SK-N-SH treated with all-trans-retinoic acid at 6 μM for 48 hours (cell line): ENCODE measurements around the gene LOXL4.

Experiments used
- ARNTL ChIP-seq: fragments of 450-650 bp; formaldehyde crosslinking; IDR thresholded peaks from 2 replicates; pipeline ENCODE4 v1.5.0; 2020; ENCODE audit warnings: low read depth, mild to moderate bottlenecking, moderate library complexity, borderline replicate concordance
- ESRRG ChIP-seq: fragments of 250-450 bp; sonication (Bioruptor Pico); IDR thresholded peaks from 2 replicates; pipeline ENCODE4 v1.6.1; 2021; ENCODE audit warnings: mild to moderate bottlenecking
- OSR1 ChIP-seq: fragments of 250-450 bp; sonication (Bioruptor Pico); IDR thresholded peaks from 2 replicates; pipeline ENCODE4 v1.8.0; 2022; ENCODE audit warnings: moderate library complexity, mild to moderate bottlenecking, inconsistent platforms
- PATZ1 ChIP-seq: fragments of 250-450 bp; sonication (Bioruptor Pico); IDR thresholded peaks from 2 replicates; pipeline ENCODE4 v1.8.0; 2020; ENCODE audit warnings: mild to moderate bottlenecking, moderate library complexity, borderline replicate concordance
- RARB ChIP-seq: fragments of 250-450 bp; sonication (Bioruptor Pico); IDR thresholded peaks from 2 replicates; pipeline ENCODE4 v1.8.0; 2021; ENCODE audit warnings: mild to moderate bottlenecking, moderate library complexity
- TCF4 ChIP-seq: fragments of 250-450 bp; sonication (Bioruptor Pico); IDR thresholded peaks from 2 replicates; pipeline ENCODE4 v1.8.0; 2021; ENCODE audit warnings: mild to moderate bottlenecking, moderate library complexity, borderline replicate concordance
- TOX ChIP-seq: fragments of 250-450 bp; sonication (Bioruptor Pico); IDR thresholded peaks from 2 replicates; pipeline ENCODE4 v1.8.0; 2021; ENCODE audit warnings: mild to moderate bottlenecking, moderate library complexity, borderline replicate concordance
- TSHZ2 ChIP-seq: fragments of 250-450 bp; sonication (Bioruptor Pico); IDR thresholded peaks from 2 replicates; pipeline ENCODE4 v1.5.0; 2020; ENCODE audit warnings: mild to moderate bottlenecking, moderate library complexity
- ZC3H10 ChIP-seq: fragments of 250-450 bp; sonication (Bioruptor Pico); IDR thresholded peaks from 2 replicates; pipeline ENCODE4 v1.5.1; 2021; ENCODE audit warnings: mild to moderate bottlenecking, moderate library complexity
- ZFP3 ChIP-seq: fragments of 250-450 bp; sonication (Bioruptor Pico); IDR thresholded peaks from 2 replicates; pipeline ENCODE4 v1.5.0; 2020; ENCODE audit warnings: mild to moderate bottlenecking, moderate library complexity
- ZFP30 ChIP-seq: fragments of 450-650 bp; formaldehyde crosslinking; IDR thresholded peaks from 2 replicates; pipeline ENCODE4 v1.5.0; 2022; ENCODE audit warnings: mild to moderate bottlenecking, moderate library complexity
- ZNF565 ChIP-seq: fragments of 450-650 bp; formaldehyde crosslinking; conservative IDR thresholded peaks from 2 replicates; pipeline ENCODE4 v1.5.0; 2020; ENCODE audit warnings: low read depth, mild to moderate bottlenecking, moderate library complexity
- ZNF70 ChIP-seq: fragments of 450-650 bp; formaldehyde crosslinking; IDR thresholded peaks from 2 replicates; pipeline ENCODE4 v1.5.0; 2020; ENCODE audit warnings: mild to moderate bottlenecking, moderate library complexity
- TF ChIP-seq, protein P1 (sequence below): fragments of 250-450 bp; sonication (Bioruptor Pico); IDR thresholded peaks from 2 replicates; pipeline ENCODE4 v1.5.1; 2020; ENCODE audit warnings: low read depth, mild to moderate bottlenecking, moderate library complexity

- no peak for TF ChIP-seq ESRRG (CRISPR knock-in tag)
- TF ChIP-seq PATZ1 (CRISPR knock-in tag), result no peak
- TF ChIP-seq ZFP3 (CRISPR knock-in tag), result no peak
- no peak for TF ChIP-seq TCF4 (CRISPR knock-in tag)
- TF ChIP-seq ZC3H10 (CRISPR knock-in tag), result no peak
- no peak for TF ChIP-seq TSHZ2 (CRISPR knock-in tag)
- TF ChIP-seq, protein P1, sequence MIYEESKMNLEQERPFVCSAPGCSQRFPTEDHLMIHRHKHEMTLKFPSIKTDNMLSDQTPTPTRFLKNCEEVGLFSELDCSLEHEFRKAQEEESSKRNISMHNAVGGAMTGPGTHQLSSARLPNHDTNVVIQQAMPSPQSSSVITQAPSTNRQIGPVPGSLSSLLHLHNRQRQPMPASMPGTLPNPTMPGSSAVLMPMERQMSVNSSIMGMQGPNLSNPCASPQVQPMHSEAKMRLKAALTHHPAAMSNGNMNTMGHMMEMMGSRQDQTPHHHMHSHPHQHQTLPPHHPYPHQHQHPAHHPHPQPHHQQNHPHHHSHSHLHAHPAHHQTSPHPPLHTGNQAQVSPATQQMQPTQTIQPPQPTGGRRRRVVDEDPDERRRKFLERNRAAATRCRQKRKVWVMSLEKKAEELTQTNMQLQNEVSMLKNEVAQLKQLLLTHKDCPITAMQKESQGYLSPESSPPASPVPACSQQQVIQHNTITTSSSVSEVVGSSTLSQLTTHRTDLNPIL (CRISPR knock-in tag), result no peak
- no peak for TF ChIP-seq ARNTL (CRISPR knock-in tag)
- no peak for TF ChIP-seq ZNF70 (CRISPR knock-in tag)
- TF ChIP-seq OSR1 (CRISPR knock-in tag), result no peak
- no peak for TF ChIP-seq RARB (CRISPR knock-in tag)
- no peak for TF ChIP-seq TOX
- TF ChIP-seq ZFP30, result no peak
- TF ChIP-seq ZNF565 (CRISPR knock-in tag), result no peak
These were observed 54.3 kb downstream of the LOXL4 start for GRCh38 chr10:98213740-98214139.
